K562 (cell line): Measurements from ENCODE around the gene NR2F2. TPM values are rescaled to one million over a fixed set of nuclear protein-coding genes. Genes with fewer than 3 reads are reported as not detected.
A peak's percentile ranks its signal among the peaks of the same experiment; 100 is the strongest.

Source experiments
- ERF ChIP-seq: fragments of 450-650 bp; formaldehyde crosslinking; IDR thresholded peaks from 2 replicates; pipeline ENCODE4 v1.4.0; 2020; ENCODE audit warnings: mild to moderate bottlenecking, mixed read lengths
- ESRRB ChIP-seq: fragments of 250-450 bp; sonication (Bioruptor Pico); IDR thresholded peaks from 2 replicates; pipeline ENCODE4 v1.5.0; 2020; ENCODE audit warnings: mild to moderate bottlenecking, moderate library complexity, borderline replicate concordance
- HNRNPK ChIP-seq: fragments of 200-400 bp; formaldehyde crosslinking; IDR thresholded peaks from one replicate; pipeline ENCODE4 v1.6.1; 2018; ENCODE audit warnings: mild to moderate bottlenecking, low read depth, low read length; ENCODE audit not compliant: poor library complexity, severe bottlenecking
- POLR2G ChIP-seq: fragments of 200-400 bp; formaldehyde crosslinking; IDR thresholded peaks from 2 replicates; pipeline ENCODE4 v1.6.1; 2017; ENCODE audit warnings: low read depth, mild to moderate bottlenecking, antibody characterized with exemption, low read length, moderate library complexity
- RBFOX2 ChIP-seq: fragments of 200-400 bp; formaldehyde crosslinking; IDR thresholded peaks from 2 replicates; pipeline ENCODE4 v1.6.1; 2017; ENCODE audit warnings: low read depth, mild to moderate bottlenecking, low read length, moderate library complexity
- RUNX1 ChIP-seq: sonication (generic); IDR thresholded peaks from 2 replicates; pipeline ENCODE4 v1.6.1; 2016; ENCODE audit warnings: antibody characterized with exemption, low read depth
- SAFB ChIP-seq: fragments of 200-400 bp; formaldehyde crosslinking; IDR thresholded peaks from 2 replicates; pipeline ENCODE4 v1.6.1; 2017; ENCODE audit warnings: low read depth, low read length, borderline replicate concordance
- ZBED1 ChIP-seq: IDR thresholded peaks from 2 replicates; pipeline ENCODE4 v1.6.1; 2014
- ZFP91 ChIP-seq: sonication (generic); formaldehyde crosslinking; IDR thresholded peaks from 2 replicates; pipeline ENCODE4 v1.8.0; 2022; ENCODE audit warnings: mild to moderate bottlenecking, missing genetic modification reagents
- ZNF146 ChIP-seq: IDR thresholded peaks from one replicate; pipeline ENCODE4 v1.6.1; 2018; ENCODE audit warnings: missing compliant biosample characterization; ENCODE audit not compliant: unreplicated experiment
- polyA plus RNA-seq, 8 experiments: library from polyadenylated mRNA; depleted of rRNA in 4 of 8; stranded (reverse) in 5 of 8; unstranded in 3 of 8; fragments of >200 nt; fragmentation: Nextera tagmentation in 2 of 8; fragmentation: Illumina TruSeq in 1 of 8; extraction: Ambion mirVana in 2 of 8; extraction: Trizol in 1 of 8; gene quantifications; 2 replicates each; pipeline versions ENCODE4 v1.2.1 to v1.2.3, GENCODE V29; 2011 to 2014; ENCODE audit warnings: inconsistent platforms in 1 of 8, missing spikeins in 1 of 8
- total RNA-seq, 7 experiments: library from RNA; depleted of rRNA in 6 of 7; stranded (reverse); fragments of >200 nt in 6 of 7; fragmentation: Illumina TruSeq in 2 of 7; extraction: Trizol in 2 of 7; gene quantifications; 2 replicates each; pipeline versions ENCODE4 v1.2.1 to v1.2.3, GENCODE V29; 2011 to 2021; ENCODE audit warnings: low replicate concordance in 1 of 7
- TF ChIP-seq, protein P1 (sequence below), 2 experiments: fragments of 450-650 bp; conservative IDR thresholded peaks; 2 replicates each; pipeline ENCODE4 v1.6.1; 2017; ENCODE audit warnings: mild to moderate bottlenecking in 2 of 2, moderate library complexity in 2 of 2
- TF ChIP-seq, protein P2 (sequence below): fragments of 450-650 bp; IDR thresholded peaks from 2 replicates; pipeline ENCODE4 v1.6.1; 2016; ENCODE audit warnings: mild to moderate bottlenecking, moderate library complexity

NR2F2 gene
- total and polyA plus RNA-seq, 9 of the 15 experiments (the other 6 are each of a cell fraction or from before 2014, with no cell fraction given) = 6.0 to 51.8 (median 11.1) TPM

DNA sequence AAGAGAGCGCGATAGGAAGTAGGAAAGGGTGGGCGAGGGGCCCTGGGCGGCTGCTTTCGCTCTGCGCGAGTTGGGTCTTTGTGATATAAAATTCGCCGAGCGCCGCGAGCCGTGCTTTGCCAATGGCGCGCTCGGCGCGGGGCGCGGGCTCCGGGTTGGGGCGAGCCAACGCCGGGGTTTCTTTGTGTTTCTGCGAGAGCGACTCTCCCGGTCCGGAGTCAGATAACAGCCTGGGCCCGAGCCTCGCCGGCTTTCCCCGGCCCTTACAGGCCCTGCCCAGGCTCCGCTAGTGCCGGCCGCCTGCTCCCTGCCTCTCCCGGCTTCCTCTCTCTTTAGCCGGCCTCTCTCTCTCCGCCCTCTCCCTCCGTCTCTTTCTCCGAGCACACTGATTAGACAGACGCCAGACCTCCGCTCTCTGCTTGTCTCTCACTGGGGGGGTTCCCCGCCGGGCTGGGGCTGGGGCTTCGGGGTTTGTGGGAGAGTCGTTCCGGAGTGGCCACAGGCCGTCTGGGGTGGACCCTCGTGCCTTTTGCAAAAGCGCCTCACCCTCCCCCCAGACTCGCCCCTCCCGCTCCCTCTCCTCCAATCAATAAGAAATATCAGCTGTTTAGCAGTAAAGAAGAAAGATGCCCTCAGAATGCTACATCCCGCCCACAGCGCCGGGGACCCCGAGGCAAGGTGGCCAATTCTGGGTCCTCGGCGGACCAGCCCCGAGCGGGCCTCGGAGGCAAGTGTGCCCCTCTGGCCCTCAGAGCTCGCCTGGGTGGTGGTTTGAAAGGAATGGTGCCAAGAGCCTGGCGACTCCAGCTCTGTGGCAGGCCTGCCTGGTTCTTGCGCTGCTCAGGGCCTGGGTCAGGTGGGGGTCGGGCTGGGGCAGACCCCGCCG is 2.9 kb downstream of the NR2F2 start (continued):
- TF ChIP-seq, protein P1, sequence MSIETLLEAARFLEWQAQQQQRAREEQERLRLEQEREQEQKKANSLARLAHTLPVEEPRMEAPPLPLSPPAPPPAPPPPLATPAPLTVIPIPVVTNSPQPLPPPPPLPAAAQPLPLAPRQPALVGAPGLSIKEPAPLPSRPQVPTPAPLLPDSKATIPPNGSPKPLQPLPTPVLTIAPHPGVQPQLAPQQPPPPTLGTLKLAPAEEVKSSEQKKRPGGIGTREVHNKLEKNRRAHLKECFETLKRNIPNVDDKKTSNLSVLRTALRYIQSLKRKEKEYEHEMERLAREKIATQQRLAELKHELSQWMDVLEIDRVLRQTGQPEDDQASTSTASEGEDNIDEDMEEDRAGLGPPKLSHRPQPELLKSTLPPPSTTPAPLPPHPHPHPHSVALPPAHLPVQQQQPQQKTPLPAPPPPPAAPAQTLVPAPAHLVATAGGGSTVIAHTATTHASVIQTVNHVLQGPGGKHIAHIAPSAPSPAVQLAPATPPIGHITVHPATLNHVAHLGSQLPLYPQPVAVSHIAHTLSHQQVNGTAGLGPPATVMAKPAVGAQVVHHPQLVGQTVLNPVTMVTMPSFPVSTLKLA (conservative IDR thresholded peaks at IDR 0.05) = 0 out of 4 replicates have a peak, but pooled peaks of 1 of the 2 experiments have one; percentile 24
- TF ChIP-seq, protein P2, sequence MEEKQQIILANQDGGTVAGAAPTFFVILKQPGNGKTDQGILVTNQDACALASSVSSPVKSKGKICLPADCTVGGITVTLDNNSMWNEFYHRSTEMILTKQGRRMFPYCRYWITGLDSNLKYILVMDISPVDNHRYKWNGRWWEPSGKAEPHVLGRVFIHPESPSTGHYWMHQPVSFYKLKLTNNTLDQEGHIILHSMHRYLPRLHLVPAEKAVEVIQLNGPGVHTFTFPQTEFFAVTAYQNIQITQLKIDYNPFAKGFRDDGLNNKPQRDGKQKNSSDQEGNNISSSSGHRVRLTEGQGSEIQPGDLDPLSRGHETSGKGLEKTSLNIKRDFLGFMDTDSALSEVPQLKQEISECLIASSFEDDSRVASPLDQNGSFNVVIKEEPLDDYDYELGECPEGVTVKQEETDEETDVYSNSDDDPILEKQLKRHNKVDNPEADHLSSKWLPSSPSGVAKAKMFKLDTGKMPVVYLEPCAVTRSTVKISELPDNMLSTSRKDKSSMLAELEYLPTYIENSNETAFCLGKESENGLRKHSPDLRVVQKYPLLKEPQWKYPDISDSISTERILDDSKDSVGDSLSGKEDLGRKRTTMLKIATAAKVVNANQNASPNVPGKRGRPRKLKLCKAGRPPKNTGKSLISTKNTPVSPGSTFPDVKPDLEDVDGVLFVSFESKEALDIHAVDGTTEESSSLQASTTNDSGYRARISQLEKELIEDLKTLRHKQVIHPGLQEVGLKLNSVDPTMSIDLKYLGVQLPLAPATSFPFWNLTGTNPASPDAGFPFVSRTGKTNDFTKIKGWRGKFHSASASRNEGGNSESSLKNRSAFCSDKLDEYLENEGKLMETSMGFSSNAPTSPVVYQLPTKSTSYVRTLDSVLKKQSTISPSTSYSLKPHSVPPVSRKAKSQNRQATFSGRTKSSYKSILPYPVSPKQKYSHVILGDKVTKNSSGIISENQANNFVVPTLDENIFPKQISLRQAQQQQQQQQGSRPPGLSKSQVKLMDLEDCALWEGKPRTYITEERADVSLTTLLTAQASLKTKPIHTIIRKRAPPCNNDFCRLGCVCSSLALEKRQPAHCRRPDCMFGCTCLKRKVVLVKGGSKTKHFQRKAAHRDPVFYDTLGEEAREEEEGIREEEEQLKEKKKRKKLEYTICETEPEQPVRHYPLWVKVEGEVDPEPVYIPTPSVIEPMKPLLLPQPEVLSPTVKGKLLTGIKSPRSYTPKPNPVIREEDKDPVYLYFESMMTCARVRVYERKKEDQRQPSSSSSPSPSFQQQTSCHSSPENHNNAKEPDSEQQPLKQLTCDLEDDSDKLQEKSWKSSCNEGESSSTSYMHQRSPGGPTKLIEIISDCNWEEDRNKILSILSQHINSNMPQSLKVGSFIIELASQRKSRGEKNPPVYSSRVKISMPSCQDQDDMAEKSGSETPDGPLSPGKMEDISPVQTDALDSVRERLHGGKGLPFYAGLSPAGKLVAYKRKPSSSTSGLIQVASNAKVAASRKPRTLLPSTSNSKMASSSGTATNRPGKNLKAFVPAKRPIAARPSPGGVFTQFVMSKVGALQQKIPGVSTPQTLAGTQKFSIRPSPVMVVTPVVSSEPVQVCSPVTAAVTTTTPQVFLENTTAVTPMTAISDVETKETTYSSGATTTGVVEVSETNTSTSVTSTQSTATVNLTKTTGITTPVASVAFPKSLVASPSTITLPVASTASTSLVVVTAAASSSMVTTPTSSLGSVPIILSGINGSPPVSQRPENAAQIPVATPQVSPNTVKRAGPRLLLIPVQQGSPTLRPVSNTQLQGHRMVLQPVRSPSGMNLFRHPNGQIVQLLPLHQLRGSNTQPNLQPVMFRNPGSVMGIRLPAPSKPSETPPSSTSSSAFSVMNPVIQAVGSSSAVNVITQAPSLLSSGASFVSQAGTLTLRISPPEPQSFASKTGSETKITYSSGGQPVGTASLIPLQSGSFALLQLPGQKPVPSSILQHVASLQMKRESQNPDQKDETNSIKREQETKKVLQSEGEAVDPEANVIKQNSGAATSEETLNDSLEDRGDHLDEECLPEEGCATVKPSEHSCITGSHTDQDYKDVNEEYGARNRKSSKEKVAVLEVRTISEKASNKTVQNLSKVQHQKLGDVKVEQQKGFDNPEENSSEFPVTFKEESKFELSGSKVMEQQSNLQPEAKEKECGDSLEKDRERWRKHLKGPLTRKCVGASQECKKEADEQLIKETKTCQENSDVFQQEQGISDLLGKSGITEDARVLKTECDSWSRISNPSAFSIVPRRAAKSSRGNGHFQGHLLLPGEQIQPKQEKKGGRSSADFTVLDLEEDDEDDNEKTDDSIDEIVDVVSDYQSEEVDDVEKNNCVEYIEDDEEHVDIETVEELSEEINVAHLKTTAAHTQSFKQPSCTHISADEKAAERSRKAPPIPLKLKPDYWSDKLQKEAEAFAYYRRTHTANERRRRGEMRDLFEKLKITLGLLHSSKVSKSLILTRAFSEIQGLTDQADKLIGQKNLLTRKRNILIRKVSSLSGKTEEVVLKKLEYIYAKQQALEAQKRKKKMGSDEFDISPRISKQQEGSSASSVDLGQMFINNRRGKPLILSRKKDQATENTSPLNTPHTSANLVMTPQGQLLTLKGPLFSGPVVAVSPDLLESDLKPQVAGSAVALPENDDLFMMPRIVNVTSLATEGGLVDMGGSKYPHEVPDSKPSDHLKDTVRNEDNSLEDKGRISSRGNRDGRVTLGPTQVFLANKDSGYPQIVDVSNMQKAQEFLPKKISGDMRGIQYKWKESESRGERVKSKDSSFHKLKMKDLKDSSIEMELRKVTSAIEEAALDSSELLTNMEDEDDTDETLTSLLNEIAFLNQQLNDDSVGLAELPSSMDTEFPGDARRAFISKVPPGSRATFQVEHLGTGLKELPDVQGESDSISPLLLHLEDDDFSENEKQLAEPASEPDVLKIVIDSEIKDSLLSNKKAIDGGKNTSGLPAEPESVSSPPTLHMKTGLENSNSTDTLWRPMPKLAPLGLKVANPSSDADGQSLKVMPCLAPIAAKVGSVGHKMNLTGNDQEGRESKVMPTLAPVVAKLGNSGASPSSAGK = peak; percentile 47; the same call in 1 of the 2 replicates
- TF ChIP-seq ESRRB (CRISPR knock-in tag) (no peak), ERF (CRISPR knock-in tag) (no peak), ZFP91 (CRISPR knock-in tag) (no peak), SAFB (no peak), ZBED1 (no peak), RBFOX2 (peak; percentile 69), HNRNPK (no peak), RUNX1 (no peak), ZNF146 (CRISPR knock-in tag) (no peak), POLR2G (peak; percentile 71)
